ENCODE data around the gene GTF2A2.

DNA sequence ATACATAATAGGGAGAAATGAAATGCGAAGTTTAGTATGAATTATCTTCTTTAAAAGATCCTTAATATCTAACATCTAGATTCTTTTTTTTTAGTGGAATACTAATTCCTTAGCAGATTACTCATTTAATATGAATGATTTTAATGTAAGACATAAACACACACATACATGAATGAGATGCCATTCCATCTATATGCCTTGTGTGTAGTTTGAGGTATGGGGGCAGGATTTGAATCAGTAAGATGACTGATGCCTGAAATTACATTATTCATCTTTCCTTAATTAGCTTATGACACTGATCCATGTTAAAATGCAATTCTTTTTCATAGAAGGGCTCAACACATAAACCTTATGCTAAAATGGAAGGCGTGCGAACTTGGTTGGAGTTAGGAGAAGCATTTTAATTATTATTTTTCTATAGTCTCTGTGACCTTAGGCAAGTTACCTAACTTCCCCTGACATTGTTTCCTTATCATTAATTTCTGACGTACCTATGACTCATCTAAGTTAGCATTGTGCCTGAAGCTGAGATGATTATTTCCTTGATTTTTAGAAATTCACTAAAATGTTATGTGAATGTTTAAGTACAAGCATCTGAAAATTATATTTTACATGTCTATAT lies 42.6 kb upstream of the GTF2A2 start:
- TF ChIP-seq CTCF (IDR thresholded peaks at IDR 0.05) (no peak), POLR2A (IDR thresholded peaks at IDR 0.05) (no peak)
